IMR-90 (cell line): Measurements from ENCODE around the gene SMARCD2. TPM values are rescaled to one million over a fixed set of nuclear protein-coding genes. Genes with fewer than 3 reads are reported as not detected.
"Not testable (repeated sequence)": the region's sequence is repeated elsewhere in the genome, so short reads cannot be mapped to it uniquely, and the experiment has no call there.

Experiments
- ATAC-seq: fragments of 200-7000 bp; cut with Tn5 transposase; 2 replicates; pipeline ENCODE4 v1.9.1; 2020; ENCODE audit warnings: low read depth, mild to moderate bottlenecking, moderate library complexity
- BruUV-seq: library from RNA; stranded (reverse); fragments of 400-500 nt; replicated peaks from 2 replicates; lab custom pipeline; 2021; lab: Mats Ljungman, UMichigan
- CTCF ChIA-PET: fragments of 300-600 bp; formaldehyde crosslinking; extraction: SDS; loops from one replicate; lab custom pipeline; 2021; ENCODE audit warnings: antibody characterized with exemption; lab: Yijun Ruan, JAX
- POLR2A ChIA-PET: fragments of 300-600 bp; sonication (Branson Sonifier 250); formaldehyde crosslinking; loops from one replicate; lab custom pipeline; 2022; ENCODE audit warnings: antibody characterized with exemption; ENCODE audit not compliant: unreplicated experiment; lab: Charles Lee
- DNase-seq: peaks from one replicate; pipeline ENCODE4 v3.0.0; 2013
- H2AFZ ChIP-seq: replicated peaks from 2 replicates; pipeline ENCODE3; 2013; ENCODE audit warnings: low read length, mild to moderate bottlenecking; ENCODE audit not compliant: poor library complexity
- H2AK5ac ChIP-seq: 2 replicates; pipeline ENCODE4 v1.6.1; 2013; ENCODE audit warnings: low read depth, low read length, inconsistent platforms
- H2AK9ac ChIP-seq: replicated peaks from 2 replicates; pipeline ENCODE3; 2013; ENCODE audit warnings: mild to moderate bottlenecking, low read depth, low read length, moderate library complexity; ENCODE audit not compliant: poor library complexity
- H2BK120ac ChIP-seq: 2 replicates; pipeline ENCODE4 v1.6.1; 2013; ENCODE audit warnings: low read depth, low read length, inconsistent platforms
- H2BK15ac ChIP-seq: 3 replicates; pipeline ENCODE4 v1.6.1; 2013; ENCODE audit warnings: low read depth, low read length, inconsistent platforms
- H2BK20ac ChIP-seq: 2 replicates; pipeline ENCODE4 v1.6.1; 2013; ENCODE audit warnings: low read depth, mild to moderate bottlenecking, inconsistent platforms, low read length, moderate library complexity
- H2BK5ac ChIP-seq: 2 replicates; pipeline ENCODE4 v1.6.1; 2013; ENCODE audit warnings: mild to moderate bottlenecking, low read depth, low read length, inconsistent platforms; ENCODE audit not compliant: poor library complexity, severe bottlenecking
- H3K14ac ChIP-seq: replicated peaks from 2 replicates; pipeline ENCODE4 v1.6.1; 2013; ENCODE audit warnings: low read depth, low read length, inconsistent platforms
- H3K18ac ChIP-seq: 2 replicates; pipeline ENCODE4 v1.6.1; 2013; ENCODE audit warnings: low read depth, low read length, control low read depth
- H3K23ac ChIP-seq: 2 replicates; pipeline ENCODE4 v1.6.1; 2013; ENCODE audit warnings: low read depth, low read length, inconsistent platforms
- H3K27ac ChIP-seq: 2 replicates; pipeline ENCODE4 v1.5.1; 2013; ENCODE audit warnings: mild to moderate bottlenecking, control low read depth, low read length; ENCODE audit not compliant: insufficient read depth
- H3K27me3 ChIP-seq: 2 replicates; pipeline ENCODE4 v1.6.1; 2013; ENCODE audit warnings: low read length; ENCODE audit not compliant: control insufficient read depth, insufficient read depth
- H3K36me3 ChIP-seq: 2 replicates; pipeline ENCODE4 v1.6.1; 2013; ENCODE audit warnings: low read length, mixed read lengths; ENCODE audit not compliant: control insufficient read depth, insufficient read depth
- H3K4ac ChIP-seq: 2 replicates; pipeline ENCODE4 v1.6.1; 2013; ENCODE audit warnings: low read depth, low read length, inconsistent platforms
- H3K4me1 ChIP-seq: 2 replicates; pipeline ENCODE4 v1.6.1; 2013; ENCODE audit warnings: low read length, mixed read lengths; ENCODE audit not compliant: control insufficient read depth, insufficient read depth
- H3K4me2 ChIP-seq: 2 replicates; pipeline ENCODE4 v1.6.1; 2013; ENCODE audit warnings: low read depth, mild to moderate bottlenecking, control low read depth, low read length, moderate library complexity
- H3K4me3 ChIP-seq: 2 replicates; pipeline ENCODE4 v1.5.1; 2013; ENCODE audit warnings: low read depth, mild to moderate bottlenecking, control low read depth, low read length, moderate library complexity; ENCODE audit not compliant: insufficient read depth
- H3K56ac ChIP-seq: 2 replicates; pipeline ENCODE4 v1.6.1; 2013; ENCODE audit warnings: low read length, inconsistent platforms; ENCODE audit not compliant: insufficient read depth; ENCODE audit errors: extremely low read depth
- H3K79me1 ChIP-seq, 2 experiments: 2 replicates each; pipeline ENCODE4 v1.6.1; 2013; ENCODE audit warnings: low read length in 2 of 2, inconsistent platforms in 1 of 2, low read depth in 1 of 2
- H3K9ac ChIP-seq: 2 replicates; pipeline ENCODE4 v1.6.1; 2013; ENCODE audit warnings: low read depth, low read length, control low read depth
- H3K9me1 ChIP-seq: 2 replicates; pipeline ENCODE4 v1.6.1; 2013; ENCODE audit warnings: low read length, inconsistent platforms; ENCODE audit not compliant: insufficient read depth
- H3K9me3 ChIP-seq: 2 replicates; pipeline ENCODE4 v1.6.1; 2013; ENCODE audit warnings: low read length; ENCODE audit not compliant: control insufficient read depth, insufficient read depth
- H4K20me1 ChIP-seq: 2 replicates; pipeline ENCODE4 v1.6.1; 2013; ENCODE audit warnings: low read length, inconsistent platforms; ENCODE audit not compliant: insufficient read depth
- H4K5ac ChIP-seq: 2 replicates; pipeline ENCODE4 v1.6.1; 2013; ENCODE audit warnings: mild to moderate bottlenecking, low read depth, low read length, control low read depth
- H4K8ac ChIP-seq, 2 experiments: 2 replicates each; pipeline ENCODE4 v1.6.1; 2013; ENCODE audit warnings: low read depth in 2 of 2, low read length in 2 of 2, control low read depth in 1 of 2, inconsistent platforms in 1 of 2
- H4K91ac ChIP-seq: 2 replicates; pipeline ENCODE4 v1.6.1; 2013; ENCODE audit warnings: low read depth, low read length, inconsistent platforms; ENCODE audit not compliant: insufficient read depth
- WGBS, 2 experiments: methylation state at CpG; one replicate each; pipeline versions ENCODE4 v1.1.5 to v1.1.7; 2013; ENCODE audit warnings: missing lambda C conversion rate in 2 of 2; ENCODE audit not compliant: insufficient read length in 1 of 2; ENCODE audit errors: extremely low coverage in 2 of 2; 5-methylcytosine and 5-hydroxymethylcytosine counted together
- dilution Hi-C: fragments of 300-500 bp; cut with HindIII; formaldehyde crosslinking; loops from one replicate; pipeline ENCODE4 v1.14.3; 2018; ENCODE audit warnings: low sequenced_read_pairs; ENCODE audit not compliant: unreplicated experiment
- in situ Hi-C: fragments of 300-500 bp; cut with MboI; formaldehyde crosslinking; loops from 3 replicates; pipeline ENCODE4 v1.14.3; 2019; ENCODE audit warnings: low sequenced_read_pairs, inconsistent platforms, mixed read lengths
- intact Hi-C: fragments of 100-400 bp; cut with micrococcal nuclease; formaldehyde crosslinking; loops from 2 replicates; pipeline ENCODE4 v1.10.0; 2022
- polyA plus RNA-seq, 3 experiments: library from polyadenylated mRNA; depleted of rRNA; stranded (reverse); fragments of >200 nt; gene quantifications; 2 replicates each; pipeline ENCODE4 v1.2.3, GENCODE V29; 2012; ENCODE audit warnings: low replicate concordance in 1 of 3
- total RNA-seq: library from RNA; depleted of rRNA; stranded (reverse); fragments of >200 nt; gene quantifications from 2 replicates; pipeline ENCODE4 v1.2.3, GENCODE V29; 2012

SMARCD2 gene
- total and polyA plus RNA-seq, 2 of the 4 experiments (the other 2 are of a cell fraction), result 56.9 to 91.2 TPM

GRCh38 chr17:63878413-63878812, 35.9 kb upstream of the SMARCD2 start:
- H2BK20ac ChIP-seq, BruUV-seq, H2AFZ ChIP-seq, H3K27ac ChIP-seq, H2BK120ac ChIP-seq, ATAC-seq, H2AK9ac ChIP-seq, H3K4me2 ChIP-seq, POLR2A ChIA-PET, H2BK15ac ChIP-seq, H3K9me3 ChIP-seq, H4K5ac ChIP-seq, H3K4me1 ChIP-seq, H3K9ac ChIP-seq, H4K91ac ChIP-seq, DNase-seq, H3K36me3 ChIP-seq, H3K56ac ChIP-seq, H2BK5ac ChIP-seq, H3K14ac ChIP-seq, intact Hi-C loops, H3K4ac ChIP-seq, in situ Hi-C loops, H3K23ac ChIP-seq, dilution Hi-C loops, H4K20me1 ChIP-seq, H3K4me3 ChIP-seq, H3K79me1 ChIP-seq, H3K18ac ChIP-seq, CTCF ChIA-PET, H3K9me1 ChIP-seq, H2AK5ac ChIP-seq, H4K8ac ChIP-seq: not testable (repeated sequence)
- 100% methylated on average over 1 of the region's 9 CpGs; no CpG with 5 or more reads in 1 of the 2 experiments for WGBS, 2 experiments
- H3K27me3 ChIP-seq, result peaks cover 24% of the 10 kb centered on the region

- H2AK5ac ChIP-seq, H3K4me3 ChIP-seq, H3K4me2 ChIP-seq, H4K91ac ChIP-seq, H2BK5ac ChIP-seq, in situ Hi-C loops, H3K23ac ChIP-seq, H3K27ac ChIP-seq, ATAC-seq, H3K4me1 ChIP-seq, H3K79me1 ChIP-seq, H3K14ac ChIP-seq, dilution Hi-C loops, H3K18ac ChIP-seq, H2AFZ ChIP-seq, H3K56ac ChIP-seq, H4K8ac ChIP-seq, H4K20me1 ChIP-seq, H3K9me1 ChIP-seq, H2AK9ac ChIP-seq, DNase-seq, H3K9me3 ChIP-seq, H3K9ac ChIP-seq, H4K5ac ChIP-seq, BruUV-seq, H2BK15ac ChIP-seq, H3K36me3 ChIP-seq, intact Hi-C loops, POLR2A ChIA-PET, H2BK20ac ChIP-seq, H3K4ac ChIP-seq, H2BK120ac ChIP-seq: not testable (repeated sequence)
- WGBS, 2 experiments, result no CpG with 5 or more reads among the region's 6 CpGs
- peaks cover 17% of the 10 kb centered on the region for H3K27me3 ChIP-seq
- CTCF ChIA-PET, result interaction anchor here (0.6 kb wide), 1 partner anchor 31 kb away, joined by 5 read pairs; no protein-coding TSS in a partner anchor
Observed at GRCh38 chr17:63874693-63875092, 32.2 kb upstream of the SMARCD2 start.
